GM12892 (cell line): ENCODE data around the gene SET. TPM values are rescaled to one million over a fixed set of nuclear protein-coding genes. Genes with fewer than 3 reads are reported as not detected.
"Not testable (repeated sequence)": the region's sequence is repeated elsewhere in the genome, so short reads cannot be mapped to it uniquely, and the experiment has no call there.

Experiments
- DNase-seq: peaks from one replicate; pipeline ENCODE4 v3.0.0; 2011; ENCODE audit not compliant: insufficient read length
- FAIRE-seq: peaks from 2 replicates; lab custom pipeline; 2011; peaks lifted over from hg19 to GRCh38; lab: Jason Lieb, UNC
- POLR2A ChIP-seq: IDR thresholded peaks from 2 replicates; pipeline ENCODE4 v1.6.1; 2011; ENCODE audit warnings: low read depth, low read length, control low read depth
- POLR2AphosphoS5 ChIP-seq: IDR thresholded peaks from 2 replicates; pipeline ENCODE4 v1.6.1; 2011; ENCODE audit warnings: low read depth, low read length, control low read depth
- TAF1 ChIP-seq: IDR thresholded peaks from 2 replicates; pipeline ENCODE4 v1.6.1; 2011; ENCODE audit warnings: low read depth, mild to moderate bottlenecking, control low read depth, low read length, borderline replicate concordance
- polyA plus RNA-seq: library from polyadenylated mRNA; unstranded; fragments of >200 nt; gene quantifications from one replicate; pipeline ENCODE4 v1.2.1, GENCODE V29; 2012; ENCODE audit warnings: missing spikeins, inconsistent platforms; ENCODE audit not compliant: missing spikeins

SET gene, protein sequence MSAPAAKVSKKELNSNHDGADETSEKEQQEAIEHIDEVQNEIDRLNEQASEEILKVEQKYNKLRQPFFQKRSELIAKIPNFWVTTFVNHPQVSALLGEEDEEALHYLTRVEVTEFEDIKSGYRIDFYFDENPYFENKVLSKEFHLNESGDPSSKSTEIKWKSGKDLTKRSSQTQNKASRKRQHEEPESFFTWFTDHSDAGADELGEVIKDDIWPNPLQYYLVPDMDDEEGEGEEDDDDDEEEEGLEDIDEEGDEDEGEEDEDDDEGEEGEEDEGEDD
- polyA plus RNA-seq: 546 TPM

DNA sequence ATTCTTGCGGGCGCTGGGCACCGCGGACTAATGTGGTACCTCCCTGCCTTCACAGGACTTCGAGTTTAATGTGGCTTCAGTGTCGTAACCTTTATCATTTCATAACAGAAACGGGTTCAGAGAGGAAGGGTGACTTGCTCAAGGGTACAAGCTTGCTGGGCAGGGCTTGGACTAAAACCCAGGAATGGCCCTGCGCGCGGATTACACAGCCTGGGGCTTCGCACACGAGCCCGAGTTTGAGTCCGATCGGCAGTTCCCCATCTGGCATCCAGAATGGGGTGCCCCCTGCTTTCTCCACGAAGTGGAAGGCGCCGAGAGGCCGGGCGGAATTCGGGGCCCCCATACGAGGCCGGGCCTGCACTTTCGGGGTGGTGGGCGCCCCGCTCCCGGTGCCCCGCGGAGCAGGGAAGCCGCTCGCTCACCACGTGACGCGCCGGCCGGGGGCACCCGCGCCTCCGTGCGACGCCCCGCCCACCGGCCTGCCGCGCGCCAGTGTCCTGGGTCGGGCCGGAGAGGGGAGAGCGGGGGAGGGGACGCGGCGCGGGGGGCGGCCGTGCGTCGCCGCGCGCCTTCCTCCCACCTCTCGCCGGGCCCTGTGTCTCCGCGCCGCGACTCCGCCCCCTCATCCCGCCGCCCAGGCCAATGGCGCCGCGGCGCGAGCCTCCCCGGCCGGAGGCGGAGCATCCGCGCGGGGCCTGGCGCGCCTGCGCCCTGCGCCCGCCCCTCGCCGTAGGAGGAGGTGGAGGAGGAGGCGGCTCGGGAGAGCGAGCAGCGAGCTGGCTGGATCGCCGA lies at the start of gene SET:
Gene SET, plus strand, starts transcription at position 722 of the 792 bp plus-strand sequence. CDS start 361 bp downstream, outside the sequence.
- peak; percentile 97 for FAIRE-seq
- DNase-seq: peak; percentile 96
- peak; percentile 63 for TF ChIP-seq POLR2AphosphoS5
- peak; percentile 66; the same call in 1 of the 2 replicates for TF ChIP-seq POLR2A
- TF ChIP-seq TAF1: peak; percentile 60; the same call in 1 of the 2 replicates

GRCh38 chr9:128640603-128641002 lies 48.4 kb upstream of the SET start:
- DNase-seq (no peak), FAIRE-seq (no peak)
- TF ChIP-seq POLR2AphosphoS5: no peak
- no peak for TF ChIP-seq POLR2A
- TF ChIP-seq TAF1: no peak

- TF ChIP-seq POLR2A (no peak), TAF1 (no peak), POLR2AphosphoS5 (no peak)
- DNase-seq (peak; percentile 13), FAIRE-seq (no peak)
These were observed 46.3 kb upstream of the SET start for GRCh38 chr9:128642675-128643245.

DNA sequence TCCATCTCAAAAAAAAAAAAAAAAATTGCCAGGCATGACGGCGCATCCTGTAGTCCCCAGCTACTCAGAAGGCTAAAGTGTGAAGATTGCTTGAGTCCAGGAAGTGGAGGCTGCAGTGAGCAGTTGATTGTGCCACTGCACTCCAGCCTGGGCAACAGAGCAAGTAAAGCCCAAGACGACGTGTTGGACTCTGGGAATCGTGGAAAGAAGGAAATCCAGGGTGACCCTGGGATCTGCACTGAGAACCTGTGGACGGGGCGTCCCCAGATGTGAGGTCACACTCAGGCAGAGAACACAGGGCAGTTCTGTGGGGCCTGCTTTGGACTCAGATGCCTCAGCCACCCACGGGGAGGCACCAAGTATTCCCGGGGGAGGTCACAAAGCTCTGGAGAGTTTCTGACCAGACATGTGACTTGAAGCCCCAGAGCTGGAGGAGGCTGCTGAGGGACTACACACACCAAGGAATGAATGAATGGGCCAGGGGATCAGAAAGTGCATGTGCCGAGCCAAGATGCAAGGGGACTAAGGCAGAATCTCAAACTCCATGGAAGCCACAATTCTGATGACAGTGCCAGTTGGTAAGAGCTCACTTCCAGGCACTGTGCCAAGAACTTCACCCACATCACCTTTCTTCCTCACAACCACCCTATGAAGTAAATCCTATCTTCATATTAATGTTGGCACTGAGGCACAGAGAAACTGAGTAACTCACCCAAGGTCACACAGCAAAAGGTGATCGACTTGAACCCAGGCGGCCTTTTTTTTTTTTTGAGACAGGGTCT lies 45.3 kb upstream of the SET start:
- DNase-seq (peak; percentile 63), FAIRE-seq (no peak)
- no peak; the same call in 1 of the 2 replicates for TF ChIP-seq POLR2AphosphoS5
- TF ChIP-seq POLR2A: peak; percentile 55; the same call in 1 of the 2 replicates
- TF ChIP-seq TAF1: no peak; the same call in 1 of the 2 replicates

- peak; percentile 26 for DNase-seq
- FAIRE-seq: not testable (repeated sequence)
These were observed 40.8 kb upstream of the SET start for GRCh38 chr9:128648206-128648605.

- FAIRE-seq (no peak), DNase-seq (no peak)
- no peak for TF ChIP-seq POLR2AphosphoS5
- no peak for TF ChIP-seq TAF1
These were observed 37.2 kb upstream of the SET start for GRCh38 chr9:128651798-128652197.

GRCh38 chr9:128653908-128654307 lies 35.1 kb upstream of the SET start:
- no peak for DNase-seq
- no peak for TF ChIP-seq POLR2A
- no peak for TF ChIP-seq POLR2AphosphoS5
- TF ChIP-seq TAF1: no peak
- FAIRE-seq: no peak

GRCh38 chr9:128654481-128654880 lies 34.5 kb upstream of the SET start:
- DNase-seq: no peak
- FAIRE-seq: no peak
- TF ChIP-seq POLR2AphosphoS5: no peak
- TF ChIP-seq TAF1: no peak
- TF ChIP-seq POLR2A: no peak

DNA sequence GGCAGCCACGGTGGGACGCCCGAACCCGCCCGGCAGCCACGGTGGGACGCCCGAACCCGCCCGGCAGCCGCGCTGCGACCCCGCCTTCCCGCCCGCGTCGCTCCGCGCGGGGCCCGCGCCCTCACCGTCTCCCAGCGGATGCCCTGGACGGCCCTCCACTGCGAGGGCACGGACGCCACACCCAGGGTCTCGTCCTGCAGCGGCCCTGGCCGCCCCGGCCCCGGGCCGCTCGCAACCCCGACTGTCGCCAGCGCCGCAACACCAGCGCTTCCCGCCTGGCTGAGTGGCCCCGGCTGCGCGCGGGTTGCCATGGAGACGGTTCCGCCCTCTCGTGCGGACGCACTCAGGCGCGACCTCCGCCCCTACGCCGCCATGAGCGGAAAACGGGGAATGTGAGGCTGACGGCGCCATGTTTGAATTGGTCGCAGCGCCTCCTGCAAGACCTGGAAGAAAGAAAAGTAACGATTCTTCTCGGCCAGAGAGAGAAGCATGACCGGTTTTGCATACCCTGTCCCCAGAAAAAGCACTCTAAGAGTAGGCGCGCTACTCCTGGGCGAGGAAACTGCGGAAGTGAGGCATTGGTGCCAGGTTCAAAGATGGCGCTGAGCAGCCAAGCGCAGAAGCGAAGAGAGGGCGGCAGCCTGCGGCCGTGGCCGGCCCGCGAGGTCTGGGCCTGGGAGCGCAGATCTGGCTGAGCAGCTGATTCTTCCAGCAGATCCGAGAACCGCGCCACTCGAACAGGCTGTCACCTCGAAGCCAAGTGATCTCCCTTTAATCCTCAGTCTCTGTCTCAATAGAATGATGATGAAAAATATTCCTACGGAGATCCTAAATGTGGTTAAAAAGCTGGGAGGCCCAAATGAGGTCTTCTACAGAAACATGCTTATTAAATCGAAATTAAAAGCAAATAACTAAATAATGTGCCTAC lies 32.3 kb upstream of the SET start, which contains the start of gene DYNC2I2:
Gene DYNC2I2, minus strand, starts transcription at position 432 of the 928 bp plus-strand sequence. Its CDS starts 121 bp downstream, at position 311.
- peak; percentile 62; the same call in 1 of the 2 replicates for TF ChIP-seq POLR2AphosphoS5
- peak; percentile 84 for TF ChIP-seq POLR2A
- TF ChIP-seq TAF1: peak; percentile 98
- peak; percentile 89 for FAIRE-seq
- DNase-seq: peak; percentile 80

DNA sequence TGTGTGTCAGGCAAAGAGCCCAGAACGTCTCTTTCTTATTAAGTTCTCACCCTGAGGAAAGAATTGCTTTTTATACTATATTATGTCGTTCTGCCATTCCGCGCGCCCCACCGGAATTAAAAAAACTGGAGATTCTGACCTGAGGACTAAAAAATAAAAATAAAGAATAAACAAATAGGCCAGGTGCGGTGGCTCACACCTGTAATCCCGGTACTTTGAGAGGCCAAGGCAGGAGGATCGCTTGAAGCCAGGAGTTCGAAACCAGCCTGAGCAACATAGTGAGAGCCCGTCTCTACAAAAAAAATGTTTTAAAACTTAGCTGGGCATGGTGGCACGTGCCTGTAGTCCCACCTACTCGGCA lies 31.7 kb upstream of the SET start:
- FAIRE-seq (no peak), DNase-seq (no peak)
- no peak for TF ChIP-seq POLR2AphosphoS5
- no peak for TF ChIP-seq TAF1
